ENCODE data around the gene IRF1. TPM values are rescaled to one million over a fixed set of nuclear protein-coding genes. Genes with fewer than 3 reads are reported as not detected.
A peak's percentile ranks its signal among the peaks of the same experiment; 100 is the strongest.

Gene IRF1
- total and polyA plus RNA-seq, 7 donors, result 15.3 to 169 (median 37.2) TPM

GRCh38 chr5:132464156-132464939 is 26.2 kb downstream of the IRF1 start:
- intact Hi-C loops (cut with DNase I), result no loop called here
- peak overlapping the region; percentile 63 to 80 (median 72) for H3K27ac ChIP-seq
- no peak for TF ChIP-seq POLR2A (IDR thresholded peaks at IDR 0.05)
- peak; percentile 9 to 36 (median 34) for TF ChIP-seq CTCF (IDR thresholded peaks at IDR 0.05)
- peak overlapping the region in 3 of 4 donors; percentile 20 to 33 (median 29) for H3K4me3 ChIP-seq
- DNase-seq, result peak; percentile 66
- H3K36me3 ChIP-seq, result peaks cover 0 to 6% (median 0%) of the 10 kb centered on the region in 4 donors
- H3K9me3 ChIP-seq, result no peaks in the 10 kb centered on the region
- no peaks in the 10 kb centered on the region for H3K27me3 ChIP-seq
- peaks cover 0 to 75% (median 62%) of the 10 kb centered on the region in 4 donors for H3K4me1 ChIP-seq
- 26 to 27% methylated on average over 15 of the region's 15 CpGs for WGBS, 2 donors

- Histone ChIP-seq H3K27ac (peak overlapping the region; percentile 63 to 80 (median 72)), H3K4me3 (peak overlapping the region in 3 of 4 donors; percentile 20 to 33 (median 29)), H3K9me3 (no peaks in the 10 kb centered on the region), H3K36me3 (peaks cover 0 to 6% (median 0%) of the 10 kb centered on the region in 4 donors), H3K4me1 (peaks cover 0 to 77% (median 65%) of the 10 kb centered on the region in 4 donors), H3K27me3 (no peaks in the 10 kb centered on the region)
- WGBS, 2 donors, result 26 to 27% methylated on average over 5 of the region's 5 CpGs
- TF ChIP-seq EP300 (IDR thresholded peaks at IDR 0.05) (no peak), CTCF (IDR thresholded peaks at IDR 0.05) (no peak), POLR2A (IDR thresholded peaks at IDR 0.05) (no peak), POLR2AphosphoS5 (IDR thresholded peaks at IDR 0.05) (no peak)
- intact Hi-C loops (cut with DNase I), result no loop called here
- no peak for DNase-seq
Observed at GRCh38 chr5:132463811-132464155, 26.8 kb downstream of the IRF1 start.

GRCh38 chr5:132462856-132463745 is 27.5 kb downstream of the IRF1 start:
- H3K36me3 ChIP-seq, result peaks cover 0 to 6% (median 0%) of the 10 kb centered on the region in 4 donors
- 32 to 71% methylated on average over 10 of the region's 10 CpGs for WGBS, 2 donors
- TF ChIP-seq POLR2AphosphoS5 (IDR thresholded peaks at IDR 0.05) (no peak), CTCF (IDR thresholded peaks at IDR 0.05) (no peak), EP300 (IDR thresholded peaks at IDR 0.05) (no peak), POLR2A (IDR thresholded peaks at IDR 0.05) (no peak)
- no peaks in the 10 kb centered on the region for H3K9me3 ChIP-seq
- peak; percentile 48 for DNase-seq
- H3K4me1 ChIP-seq, result peaks cover 0 to 78% (median 65%) of the 10 kb centered on the region in 4 donors
- H3K27ac ChIP-seq, result peak overlapping the region; percentile 7 to 80 (median 72)
- no peaks in the 10 kb centered on the region for H3K27me3 ChIP-seq
- intact Hi-C loops (cut with DNase I), result no loop called here
- no peak overlapping the region for H3K4me3 ChIP-seq

- no peaks in the 10 kb centered on the region for H3K9me3 ChIP-seq
- peak overlapping the region in 2 of 4 donors; percentile 40 to 71 for H3K27ac ChIP-seq
- no peak for TF ChIP-seq POLR2A (IDR thresholded peaks at IDR 0.05)
- no peak for TF ChIP-seq POLR2AphosphoS5 (IDR thresholded peaks at IDR 0.05)
- no peak for TF ChIP-seq EP300 (IDR thresholded peaks at IDR 0.05)
- no peak for TF ChIP-seq CTCF (IDR thresholded peaks at IDR 0.05)
- H3K27me3 ChIP-seq, result no peaks in the 10 kb centered on the region
- peaks cover 0 to 81% (median 69%) of the 10 kb centered on the region in 4 donors for H3K4me1 ChIP-seq
- no peak overlapping the region for H3K4me3 ChIP-seq
- DNase-seq, result no peak
- peaks cover 0 to under 1% (median 0%) of the 10 kb centered on the region in 4 donors for H3K36me3 ChIP-seq
- intact Hi-C loops (cut with DNase I), result no loop called here
- 87 to 94% methylated on average over 6 of the region's 6 CpGs for WGBS, 2 donors
Observed at GRCh38 chr5:132462333-132462732, 28.2 kb downstream of the IRF1 start.
